Measurements from ENCODE around the gene IFNL1.

DNA sequence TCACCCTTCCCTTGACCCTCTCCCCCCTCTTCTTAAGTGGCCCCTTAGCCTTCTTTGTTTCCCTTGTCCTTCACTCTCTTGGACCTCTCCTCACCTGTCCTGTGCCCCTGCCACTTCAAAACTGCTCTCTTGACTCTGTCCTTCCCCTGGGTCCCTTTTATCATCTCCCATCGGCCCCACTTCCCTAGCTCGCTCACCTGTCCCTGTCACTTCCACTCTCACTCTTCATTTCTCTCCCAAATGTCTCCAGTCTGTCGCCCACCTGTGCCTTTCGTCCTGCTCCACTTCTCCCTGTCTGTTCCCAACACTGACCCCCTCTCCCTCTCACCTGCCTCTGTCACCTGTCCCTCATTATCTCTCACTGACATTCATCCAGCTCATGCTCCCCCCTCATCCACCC, 699 bp downstream of the IFNL1 start:
- TF ChIP-seq CTCF (IDR thresholded peaks at IDR 0.05) (no peak), POLR2AphosphoS5 (IDR thresholded peaks at IDR 0.05; ENCODE audit: low read depth, low read length) (no peak), REST (IDR thresholded peaks at IDR 0.05; ENCODE audit: insufficient read depth in 1 of 2, low read depth in 2 of 2, low read length in 1 of 2) (no peak), SIN3A (IDR thresholded peaks at IDR 0.05; ENCODE audit: borderline replicate concordance, insufficient read depth, low read depth, low read length) (no peak)

Data from Panc1 (cell line).